Gastrocnemius medialis (tissue), 4 donors: ENCODE data around the gene UGT1A9. TPM values are rescaled to one million over a fixed set of nuclear protein-coding genes. Genes with fewer than 3 reads are reported as not detected.

Source experiments
- ATAC-seq, 2 donors: fragments of 150-250 bp; one replicate each; pipeline ENCODE4 v1.9.1; 2016
- DNase-seq, 2 donors: peaks; one replicate each; pipeline ENCODE4 v3.0.0-alpha.2; 2019
- H3K27ac ChIP-seq, 4 donors: fragments of 200-600 bp; sonication (generic); 1 replicate in 1 of 4; 2 replicates in 3 of 4; pipeline ENCODE4 v1.5.1; 2016 to 2018; ENCODE audit warnings: mild to moderate bottlenecking in 2 of 4, moderate library complexity in 1 of 4
- H3K27me3 ChIP-seq, 3 donors: fragments of 200-600 bp; sonication (generic) in 2 of 3; 1 replicate in 1 of 3; 2 replicates in 2 of 3; pipeline versions ENCODE4 v1.5.1 to v1.6.0; 2016 to 2019; ENCODE audit warnings: mild to moderate bottlenecking in 1 of 3, moderate library complexity in 1 of 3
- H3K36me3 ChIP-seq, 2 donors: fragments of 200-600 bp; sonication (generic) in 1 of 2; one replicate each; pipeline ENCODE4 v1.5.1; 2017 to 2018
- H3K4me1 ChIP-seq, 2 donors: fragments of 200-600 bp; sonication (generic) in 1 of 2; one replicate each; pipeline ENCODE4 v1.5.1; 2016 to 2017; ENCODE audit warnings: mild to moderate bottlenecking in 2 of 2
- H3K4me3 ChIP-seq, 4 donors: fragments of 200-600 bp; sonication (generic) in 3 of 4; 1 replicate in 1 of 4; 2 replicates in 3 of 4; pipeline ENCODE4 v1.5.1; 2016 to 2019; ENCODE audit warnings: mild to moderate bottlenecking in 2 of 4
- H3K9me3 ChIP-seq, 3 donors: fragments of 200-600 bp; sonication (generic) in 2 of 3; 1 replicate in 1 of 3; 2 replicates in 2 of 3; pipeline ENCODE4 v1.5.1; 2016 to 2019
- CTCF ChIP-seq, 5 experiments: fragments of 450-650 bp in 3 of 5; fragments of 200-600 bp in 2 of 5; sonication (generic) in 2 of 5; IDR thresholded peaks in 4 of 5; conservative IDR thresholded peaks in 1 of 5; 1 replicate in 4 of 5; 2 replicates in 1 of 5; pipeline ENCODE4 v1.5.1; 2016 to 2019; ENCODE audit warnings: antibody characterized with exemption in 5 of 5, mild to moderate bottlenecking in 3 of 5, moderate library complexity in 3 of 5
- POLR2A ChIP-seq, 2 donors: fragments of 450-650 bp; IDR thresholded peaks; one replicate each; pipeline ENCODE4 v1.6.1; 2017; ENCODE audit warnings: antibody characterized with exemption in 2 of 2, mild to moderate bottlenecking in 2 of 2, moderate library complexity in 2 of 2
- in situ Hi-C, 4 donors: fragments of 200-750 bp; cut with MboI; loops; one replicate each; pipeline versions ENCODE4 v1.15.0 to v1.8.0; 2017; ENCODE audit warnings: low sequenced_read_pairs in 4 of 4
- intact Hi-C: fragments of 100-400 bp; cut with DNase I; formaldehyde crosslinking; loops from one replicate; pipeline ENCODE4 v1.15.1; 2023; ENCODE audit warnings: low total_unique reads
- total RNA-seq, 4 donors: library from RNA; depleted of rRNA; stranded (reverse); fragments of >200 nt; gene quantifications; one replicate each; pipeline versions ENCODE4 v1.1.0 to v1.2.3, GENCODE V29; 2016

UGT1A9 gene
- total RNA-seq, 4 donors from 2014 or later, result 0.13 to 0.38 TPM; not detected in 2

GRCh38 chr2:233803994-233804393, 132.3 kb downstream of the UGT1A9 start:
- Histone ChIP-seq H3K36me3 (no peaks in the 10 kb centered on the region), H3K27me3 (no peaks in the 10 kb centered on the region), H3K4me1 (no peaks in the 10 kb centered on the region), H3K27ac (no peak overlapping the region), H3K9me3 (no peaks in the 10 kb centered on the region), H3K4me3 (no peak overlapping the region)
- in situ Hi-C loops (no loop called here), intact Hi-C loops (no loop called here)
- TF ChIP-seq CTCF (IDR thresholded peaks at IDR 0.05 in 4 of 5, conservative IDR thresholded peaks at IDR 0.05 in 1 of 5) (no peak), POLR2A (IDR thresholded peaks at IDR 0.05) (no peak)
- DNase-seq, result no peak
- ATAC-seq, result no peak

GRCh38 chr2:233807215-233807865, 135.6 kb downstream of the UGT1A9 start:
- no peak for ATAC-seq
- H3K9me3 ChIP-seq, result no peaks in the 10 kb centered on the region
- DNase-seq, result no peak
- no peaks in the 10 kb centered on the region for H3K36me3 ChIP-seq
- no peak overlapping the region for H3K4me3 ChIP-seq
- H3K27me3 ChIP-seq, result no peaks in the 10 kb centered on the region
- no peaks in the 10 kb centered on the region for H3K4me1 ChIP-seq
- H3K27ac ChIP-seq, result no peak overlapping the region
- TF ChIP-seq CTCF (IDR thresholded peaks at IDR 0.05 in 4 of 5, conservative IDR thresholded peaks at IDR 0.05 in 1 of 5) (no peak), POLR2A (IDR thresholded peaks at IDR 0.05) (no peak)
- in situ Hi-C loops (no loop called here), intact Hi-C loops (no loop called here)

- Histone ChIP-seq H3K36me3 (no peaks in the 10 kb centered on the region), H3K27me3 (no peaks in the 10 kb centered on the region), H3K27ac (no peak overlapping the region), H3K4me3 (no peak overlapping the region), H3K4me1 (no peaks in the 10 kb centered on the region), H3K9me3 (no peaks in the 10 kb centered on the region)
- in situ Hi-C loops (no loop called here), intact Hi-C loops (no loop called here)
- no peak for ATAC-seq
- TF ChIP-seq POLR2A (IDR thresholded peaks at IDR 0.05) (no peak), CTCF (IDR thresholded peaks at IDR 0.05 in 4 of 5, conservative IDR thresholded peaks at IDR 0.05 in 1 of 5) (no peak)
- DNase-seq, result no peak
These were observed 136.6 kb downstream of the UGT1A9 start for GRCh38 chr2:233807966-233808935.

- TF ChIP-seq POLR2A (IDR thresholded peaks at IDR 0.05) (no peak), CTCF (IDR thresholded peaks at IDR 0.05 in 4 of 5, conservative IDR thresholded peaks at IDR 0.05 in 1 of 5) (no peak)
- DNase-seq, result no peak
- intact Hi-C loops, result no loop called here
- H3K4me3 ChIP-seq, result no peak overlapping the region
- H3K27ac ChIP-seq, result no peak overlapping the region
- no peak for ATAC-seq
- in situ Hi-C loops, result no loop called here
- H3K4me1 ChIP-seq, result no peaks in the 10 kb centered on the region
- H3K36me3 ChIP-seq, result no peaks in the 10 kb centered on the region
- H3K9me3 ChIP-seq, result no peaks in the 10 kb centered on the region
- no peaks in the 10 kb centered on the region for H3K27me3 ChIP-seq
These were observed 138.7 kb downstream of the UGT1A9 start for GRCh38 chr2:233810385-233810784.
